ENCODE results near the gene OR8B8.

The OR8B8 gene

GRCh38 chr11:124441519-124441918 is 4.0 kb downstream of the OR8B8 start:
- H3K79me2 ChIP-seq (ENCODE audit: insufficient read depth, low read depth): no peaks in the 10 kb centered on the region
- H2AFZ ChIP-seq (ENCODE audit: low read depth): no peak overlapping the region
- H3K4me2 ChIP-seq: no peak overlapping the region
- no peaks in the 10 kb centered on the region for H3K4me1 ChIP-seq (ENCODE audit: low read depth, poor library complexity, severe bottlenecking)
- no peaks in the 10 kb centered on the region for H3K36me3 ChIP-seq (ENCODE audit: insufficient read depth)
- no peak overlapping the region for H3K4me3 ChIP-seq (IDR thresholded peaks at IDR 0.05; ENCODE audit: insufficient read depth, low read depth, low read length)
- H3K27me3 ChIP-seq (ENCODE audit: insufficient read depth, low read depth): no peaks in the 10 kb centered on the region
- TF ChIP-seq CTCF (conservative IDR thresholded peaks at IDR 0.05; ENCODE audit: low read depth, low read length): no peak
- no peak overlapping the region for H3K9ac ChIP-seq
- H4K20me1 ChIP-seq (ENCODE audit: insufficient read depth): no peaks in the 10 kb centered on the region
- no peak overlapping the region for H3K27ac ChIP-seq

- no peak for TF ChIP-seq CTCF (conservative IDR thresholded peaks at IDR 0.05; ENCODE audit: low read depth, low read length)
- Histone ChIP-seq H3K27me3 (ENCODE audit: insufficient read depth, low read depth) (no peaks in the 10 kb centered on the region), H3K4me3 (IDR thresholded peaks at IDR 0.05; ENCODE audit: insufficient read depth, low read depth, low read length) (no peak overlapping the region), H3K9ac (no peak overlapping the region), H3K27ac (no peak overlapping the region), H3K79me2 (ENCODE audit: insufficient read depth, low read depth) (no peaks in the 10 kb centered on the region), H4K20me1 (ENCODE audit: insufficient read depth) (no peaks in the 10 kb centered on the region), H2AFZ (ENCODE audit: low read depth) (no peak overlapping the region), H3K4me1 (ENCODE audit: low read depth, poor library complexity, severe bottlenecking) (no peaks in the 10 kb centered on the region), H3K36me3 (ENCODE audit: insufficient read depth) (no peaks in the 10 kb centered on the region), H3K4me2 (no peak overlapping the region)
Measured at GRCh38 chr11:124441081-124441480, 4.4 kb downstream of the OR8B8 start.

- Histone ChIP-seq H3K4me2 (no peak overlapping the region), H3K27ac (no peak overlapping the region), H3K79me2 (ENCODE audit: insufficient read depth, low read depth) (no peaks in the 10 kb centered on the region), H3K4me3 (IDR thresholded peaks at IDR 0.05; ENCODE audit: insufficient read depth, low read depth, low read length) (no peak overlapping the region), H2AFZ (ENCODE audit: low read depth) (no peak overlapping the region), H3K9ac (no peak overlapping the region), H3K27me3 (ENCODE audit: insufficient read depth, low read depth) (no peaks in the 10 kb centered on the region), H3K36me3 (ENCODE audit: insufficient read depth) (no peaks in the 10 kb centered on the region), H3K4me1 (ENCODE audit: low read depth, poor library complexity, severe bottlenecking) (no peaks in the 10 kb centered on the region), H4K20me1 (ENCODE audit: insufficient read depth) (no peaks in the 10 kb centered on the region)
- TF ChIP-seq CTCF (conservative IDR thresholded peaks at IDR 0.05; ENCODE audit: low read depth, low read length): no peak
Measured at GRCh38 chr11:124440608-124441007, 4.9 kb downstream of the OR8B8 start.

- H4K20me1 ChIP-seq (ENCODE audit: insufficient read depth): no peaks in the 10 kb centered on the region
- no peak for TF ChIP-seq CTCF (conservative IDR thresholded peaks at IDR 0.05; ENCODE audit: low read depth, low read length)
- no peaks in the 10 kb centered on the region for H3K79me2 ChIP-seq (ENCODE audit: insufficient read depth, low read depth)
- H3K27ac ChIP-seq: no peak overlapping the region
- H2AFZ ChIP-seq (ENCODE audit: low read depth): no peak overlapping the region
- no peak overlapping the region for H3K4me3 ChIP-seq (IDR thresholded peaks at IDR 0.05; ENCODE audit: insufficient read depth, low read depth, low read length)
- H3K36me3 ChIP-seq (ENCODE audit: insufficient read depth): no peaks in the 10 kb centered on the region
- H3K4me2 ChIP-seq: no peak overlapping the region
- no peaks in the 10 kb centered on the region for H3K27me3 ChIP-seq (ENCODE audit: insufficient read depth, low read depth)
- no peaks in the 10 kb centered on the region for H3K4me1 ChIP-seq (ENCODE audit: low read depth, poor library complexity, severe bottlenecking)
- H3K9ac ChIP-seq: no peak overlapping the region
Measured at GRCh38 chr11:124434699-124435098, 10.8 kb downstream of the OR8B8 start.

GRCh38 chr11:124429599-124429998 is 15.9 kb downstream of the OR8B8 start:
- H3K27me3 ChIP-seq (ENCODE audit: insufficient read depth, low read depth): no peaks in the 10 kb centered on the region
- H3K4me3 ChIP-seq (IDR thresholded peaks at IDR 0.05; ENCODE audit: insufficient read depth, low read depth, low read length): no peak overlapping the region
- H3K4me1 ChIP-seq (ENCODE audit: low read depth, poor library complexity, severe bottlenecking): no peaks in the 10 kb centered on the region
- TF ChIP-seq CTCF (conservative IDR thresholded peaks at IDR 0.05; ENCODE audit: low read depth, low read length): no peak
- no peaks in the 10 kb centered on the region for H3K36me3 ChIP-seq (ENCODE audit: insufficient read depth)
- no peaks in the 10 kb centered on the region for H3K79me2 ChIP-seq (ENCODE audit: insufficient read depth, low read depth)
- no peaks in the 10 kb centered on the region for H4K20me1 ChIP-seq (ENCODE audit: insufficient read depth)
- H2AFZ ChIP-seq (ENCODE audit: low read depth): no peak overlapping the region
- no peak overlapping the region for H3K9ac ChIP-seq
- no peak overlapping the region for H3K4me2 ChIP-seq
- H3K27ac ChIP-seq: no peak overlapping the region

Data from KMS-11 (cell line).